Measurements from ENCODE around the gene MX1.

The MX1 gene

GRCh38 chr21:41431788-41432548, 5.9 kb downstream of the MX1 start:
- no peak for TF ChIP-seq CTCF (IDR thresholded peaks at IDR 0.05; ENCODE audit: low read depth, low read length, missing control alignments)
- H3K4me3 ChIP-seq (replicated peaks; ENCODE audit: low read depth, low read length), result no peak overlapping the region

GRCh38 chr21:41432562-41433460, 6.8 kb downstream of the MX1 start:
- DNase-seq (ENCODE audit: extremely low read depth, low read depth), result no peak
- no peak for TF ChIP-seq CTCF (IDR thresholded peaks at IDR 0.05; ENCODE audit: low read depth, low read length, missing control alignments)
- no peak overlapping the region for H3K4me3 ChIP-seq (replicated peaks; ENCODE audit: low read depth, low read length)

More at GRCh38 chr21:41431788-41432548, 5.9 kb downstream of the MX1 start:
- no peak for DNase-seq (ENCODE audit: extremely low read depth, low read depth)

- H3K4me3 ChIP-seq (replicated peaks; ENCODE audit: low read depth, low read length), result no peak overlapping the region
- TF ChIP-seq CTCF (IDR thresholded peaks at IDR 0.05; ENCODE audit: low read depth, low read length, missing control alignments), result no peak
- DNase-seq (ENCODE audit: extremely low read depth, low read depth), result no peak
Measured at GRCh38 chr21:41433566-41433965, 7.5 kb downstream of the MX1 start.

- no peak for TF ChIP-seq CTCF (IDR thresholded peaks at IDR 0.05; ENCODE audit: low read depth, low read length, missing control alignments)
- no peak overlapping the region for H3K4me3 ChIP-seq (replicated peaks; ENCODE audit: low read depth, low read length)
- DNase-seq (ENCODE audit: extremely low read depth, low read depth), result no peak
Measured at GRCh38 chr21:41435706-41436105, 9.7 kb downstream of the MX1 start.

- DNase-seq (ENCODE audit: extremely low read depth, low read depth), result no peak
- no peak overlapping the region for H3K4me3 ChIP-seq (replicated peaks; ENCODE audit: low read depth, low read length)
- TF ChIP-seq CTCF (IDR thresholded peaks at IDR 0.05; ENCODE audit: low read depth, low read length, missing control alignments), result no peak
Measured at GRCh38 chr21:41437729-41438128, 11.7 kb downstream of the MX1 start.

- no peak overlapping the region for H3K4me3 ChIP-seq (replicated peaks; ENCODE audit: low read depth, low read length)
- no peak for DNase-seq (ENCODE audit: extremely low read depth, low read depth)
- TF ChIP-seq CTCF (IDR thresholded peaks at IDR 0.05; ENCODE audit: low read depth, low read length, missing control alignments), result no peak
Measured at GRCh38 chr21:41438425-41439113, 12.5 kb downstream of the MX1 start.

All from HFF-Myc (cell line).